Hepatic stellate cell (primary cell): Measurements from ENCODE around the gene SLCO2A1.

ENCODE experiments used
- DNase-seq: peaks from one replicate; pipeline ENCODE4 v3.0.0; 2011; ENCODE audit warnings: low spot score

Gene SLCO2A1

GRCh38 chr3:133896002-133896761, 133.5 kb downstream of the SLCO2A1 start:
- no peak for DNase-seq

DNA sequence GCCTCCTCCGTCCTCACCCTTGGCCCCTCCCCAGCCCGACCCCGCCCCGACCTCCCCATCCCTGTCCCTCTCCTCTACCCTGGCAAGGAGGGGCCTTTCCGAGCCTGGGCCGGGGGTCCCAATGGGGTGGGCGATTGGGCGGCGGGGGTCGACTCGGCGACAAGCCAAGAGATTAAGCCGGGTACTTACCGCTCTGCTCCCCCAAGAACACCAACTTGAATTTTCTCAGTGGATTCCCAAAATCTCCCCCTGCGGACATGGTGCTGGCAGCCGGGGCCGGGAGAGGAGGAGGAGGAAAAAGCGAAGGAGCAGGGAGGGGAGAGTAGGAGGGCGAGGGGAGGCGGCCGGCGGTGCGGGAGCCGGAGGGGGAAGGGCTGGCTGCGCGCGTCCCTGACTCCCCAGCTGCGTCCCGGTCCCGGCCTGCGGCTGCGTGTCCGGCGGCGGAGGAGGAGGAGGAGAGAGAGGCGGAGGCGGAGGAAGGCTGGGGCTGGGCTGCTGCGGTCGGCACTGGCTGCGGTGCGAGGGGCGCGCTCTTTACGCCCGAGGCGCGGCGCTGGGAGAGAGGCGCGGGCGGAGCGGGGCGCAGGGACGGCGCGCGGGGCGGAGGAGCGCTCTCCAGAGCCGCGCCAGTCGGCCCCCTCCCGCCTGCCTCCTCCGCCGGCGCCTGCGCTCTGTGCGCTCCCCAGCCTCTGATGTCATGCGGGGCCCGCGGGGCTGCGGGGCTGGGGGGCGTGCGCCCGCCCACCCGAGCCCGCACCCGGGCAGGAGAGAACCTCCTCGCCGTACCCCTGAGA, 134.3 kb downstream of the SLCO2A1 start, which contains the start of gene RAB6B:
TSS of gene RAB6B (minus strand) at position 675 of the 794 bp plus-strand sequence. CDS start at position 259, 416 bp downstream.
- peak; percentile 72 for DNase-seq

DNA sequence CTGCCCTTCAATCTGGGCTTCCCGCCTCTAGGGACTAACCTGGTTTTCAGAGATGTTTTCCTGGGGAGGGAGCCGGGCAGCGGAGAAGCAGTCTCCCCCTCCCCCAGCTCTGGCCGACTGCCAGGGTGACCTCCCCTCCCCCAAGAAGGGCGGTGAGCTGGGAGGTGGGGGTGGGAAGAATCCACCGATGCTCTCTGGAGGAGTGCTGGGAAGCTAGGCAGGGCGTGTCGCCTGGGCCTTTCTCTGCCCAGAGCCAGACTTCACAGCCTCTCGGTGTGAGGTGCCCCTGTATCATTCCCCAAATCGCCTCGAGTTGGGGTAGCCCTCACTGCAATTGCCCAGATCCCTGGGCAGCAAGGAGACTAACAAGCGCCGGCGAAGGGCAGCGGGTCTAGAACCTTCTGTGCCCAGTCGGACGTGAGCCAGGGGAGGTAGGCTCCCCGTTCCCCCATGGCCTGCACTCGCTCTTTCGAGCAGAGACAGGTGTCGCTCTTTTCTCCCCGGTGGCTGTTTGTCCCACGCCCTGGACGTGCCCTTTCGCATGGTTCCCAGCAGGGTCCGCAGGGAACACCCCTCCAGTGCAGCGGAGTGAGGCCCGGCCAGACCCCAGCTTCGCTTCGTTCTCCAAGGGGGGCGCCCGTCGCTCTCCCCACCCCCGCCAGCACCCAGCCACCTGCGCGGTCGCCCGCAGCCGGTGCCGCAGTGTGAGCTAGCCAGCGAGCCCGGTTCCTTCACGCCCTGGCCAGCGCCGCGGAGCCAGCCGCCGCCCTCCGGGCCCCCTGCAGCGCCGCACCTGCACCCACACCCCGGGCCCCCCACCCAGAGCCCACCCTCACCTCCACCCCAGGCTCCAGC, 135.1 kb downstream of the SLCO2A1 start:
- DNase-seq: no peak

GRCh38 chr3:133893683-133894352, 135.9 kb downstream of the SLCO2A1 start:
- no peak for DNase-seq

DNA sequence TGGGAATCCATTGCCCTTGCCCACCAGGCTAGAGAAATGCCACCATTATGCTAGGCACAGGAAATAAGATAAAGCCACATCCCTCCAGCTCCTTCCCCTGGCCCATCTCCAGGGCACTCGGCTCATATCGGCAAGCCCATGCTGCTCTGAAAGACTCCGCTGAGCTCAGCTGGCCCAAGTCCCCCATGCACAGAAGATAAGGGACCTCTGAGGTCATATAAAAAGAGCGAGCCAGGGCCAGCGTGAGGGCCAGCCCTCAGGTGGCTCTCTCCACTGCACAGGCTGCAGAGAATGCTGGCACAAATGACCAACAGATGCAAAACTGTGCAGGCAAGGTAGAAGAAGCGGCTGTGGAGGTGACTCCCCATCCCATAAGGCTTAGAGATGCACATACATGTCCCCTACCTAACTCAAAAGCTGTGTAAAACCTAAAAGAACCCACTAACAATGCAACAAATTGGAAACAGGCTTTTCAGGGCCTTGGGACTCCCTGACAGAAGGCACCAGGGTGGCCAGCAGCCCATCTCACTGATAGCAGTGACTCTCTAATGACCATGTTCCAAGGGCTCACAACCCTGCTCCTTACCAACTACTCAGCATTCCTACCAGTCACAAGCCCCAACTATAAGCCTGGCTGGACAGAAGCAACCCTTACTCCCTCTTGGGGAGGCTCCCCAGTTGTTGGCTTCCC, 137.0 kb downstream of the SLCO2A1 start:
- DNase-seq: no peak

DNA sequence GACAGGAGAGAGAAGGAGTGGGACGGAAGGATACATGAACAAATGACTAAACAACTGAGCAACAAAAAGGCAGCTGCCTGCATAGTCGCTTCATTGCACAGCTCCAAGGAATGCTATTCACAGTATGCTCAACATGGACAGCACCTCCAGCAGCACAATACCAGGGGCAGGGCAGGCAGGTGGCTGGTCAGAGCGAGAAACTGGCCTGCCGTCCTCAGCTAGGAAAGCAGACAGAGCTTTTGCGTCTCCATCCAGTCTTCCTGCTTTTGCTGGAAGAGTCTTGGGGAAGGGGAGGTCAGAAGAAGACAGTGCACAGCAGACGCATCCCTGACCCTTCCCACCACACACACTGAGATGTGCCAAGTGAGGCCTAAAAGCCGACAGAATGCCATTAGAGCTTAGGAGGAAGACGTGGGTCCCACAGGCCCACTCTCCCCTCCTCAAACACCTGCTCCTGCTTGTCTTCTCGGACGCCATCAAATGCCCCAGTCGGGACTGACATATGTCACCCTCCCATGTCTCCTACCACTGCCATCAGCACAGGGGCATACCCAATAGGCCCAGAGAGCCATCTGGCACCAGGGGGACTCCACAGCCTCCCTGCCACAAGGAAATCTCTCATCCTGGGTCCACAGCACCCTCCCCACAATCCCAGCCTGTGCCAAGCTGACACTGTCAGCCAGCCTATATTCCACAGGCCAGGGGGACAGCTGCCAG, 137.9 kb downstream of the SLCO2A1 start:
- DNase-seq: no peak

GRCh38 chr3:133890972-133891644, 138.6 kb downstream of the SLCO2A1 start:
- DNase-seq: no peak

DNA sequence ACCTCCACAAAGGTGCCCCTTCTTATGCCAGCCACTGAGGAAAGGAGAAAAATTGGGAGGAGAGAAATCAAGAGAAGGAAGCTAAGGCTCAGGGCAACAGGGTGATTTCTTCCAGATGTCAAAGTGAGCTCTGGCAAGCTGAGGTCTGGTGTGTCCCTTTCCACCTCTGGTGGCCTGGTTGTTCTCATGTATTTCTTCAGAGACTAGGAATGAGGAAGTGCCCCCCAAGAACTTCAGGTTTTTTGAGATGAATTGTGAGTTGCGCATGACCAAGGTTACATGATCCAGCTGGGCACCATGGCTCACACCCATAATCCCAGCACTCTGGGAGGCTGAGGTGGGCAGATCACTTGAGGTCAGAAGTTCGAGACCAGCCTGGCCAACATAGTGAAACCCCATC, 139.7 kb downstream of the SLCO2A1 start:
- no peak for DNase-seq

- DNase-seq: no peak
Observed at GRCh38 chr3:133888726-133889340, 140.9 kb downstream of the SLCO2A1 start.

DNA sequence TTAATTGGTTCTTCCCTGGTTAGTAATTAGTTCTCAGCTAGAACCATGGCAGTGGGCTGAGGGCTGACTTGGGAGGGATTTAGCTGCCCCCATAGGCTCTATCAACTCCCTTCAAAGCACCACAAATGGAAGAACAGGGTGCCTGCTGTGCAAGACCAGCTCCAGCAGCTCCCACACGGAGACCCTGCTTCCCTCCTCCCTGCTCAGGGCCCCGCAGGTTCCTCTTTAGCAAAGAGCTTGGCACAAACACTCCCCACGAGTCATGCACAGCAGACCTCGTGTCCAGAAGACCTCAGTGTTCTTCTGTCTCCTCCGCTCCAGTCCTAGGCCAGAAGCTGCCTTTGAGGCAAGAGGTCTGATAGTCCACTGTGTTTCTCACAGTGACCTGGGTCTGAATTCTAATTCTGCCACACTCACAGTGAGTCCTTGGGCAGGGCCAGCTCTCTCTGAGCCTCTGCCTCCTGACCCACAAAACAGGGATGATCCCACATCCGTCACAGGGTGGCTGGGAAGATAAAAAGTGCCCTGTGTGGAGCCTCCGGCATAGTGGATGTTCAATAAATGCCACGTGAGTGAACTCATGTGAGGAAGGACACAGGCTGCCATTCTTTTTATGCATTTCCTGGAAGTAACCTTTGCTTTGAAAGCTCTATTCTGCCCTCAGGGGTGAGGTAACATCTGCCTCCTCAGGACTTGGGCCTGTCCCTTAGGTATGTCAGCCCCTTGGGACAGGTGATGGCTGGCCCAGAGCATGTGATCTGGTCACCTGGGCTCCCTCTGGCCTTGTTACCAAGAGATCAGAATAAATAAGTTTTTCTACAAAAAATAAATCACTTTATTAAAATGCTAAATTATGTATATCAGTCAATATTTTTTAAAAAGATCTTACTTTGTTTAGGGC, 141.7 kb downstream of the SLCO2A1 start:
- no peak for DNase-seq

GRCh38 chr3:133887074-133887802, 142.5 kb downstream of the SLCO2A1 start:
- DNase-seq: no peak

- DNase-seq: no peak
Observed at GRCh38 chr3:133886031-133886722, 143.5 kb downstream of the SLCO2A1 start.

DNA sequence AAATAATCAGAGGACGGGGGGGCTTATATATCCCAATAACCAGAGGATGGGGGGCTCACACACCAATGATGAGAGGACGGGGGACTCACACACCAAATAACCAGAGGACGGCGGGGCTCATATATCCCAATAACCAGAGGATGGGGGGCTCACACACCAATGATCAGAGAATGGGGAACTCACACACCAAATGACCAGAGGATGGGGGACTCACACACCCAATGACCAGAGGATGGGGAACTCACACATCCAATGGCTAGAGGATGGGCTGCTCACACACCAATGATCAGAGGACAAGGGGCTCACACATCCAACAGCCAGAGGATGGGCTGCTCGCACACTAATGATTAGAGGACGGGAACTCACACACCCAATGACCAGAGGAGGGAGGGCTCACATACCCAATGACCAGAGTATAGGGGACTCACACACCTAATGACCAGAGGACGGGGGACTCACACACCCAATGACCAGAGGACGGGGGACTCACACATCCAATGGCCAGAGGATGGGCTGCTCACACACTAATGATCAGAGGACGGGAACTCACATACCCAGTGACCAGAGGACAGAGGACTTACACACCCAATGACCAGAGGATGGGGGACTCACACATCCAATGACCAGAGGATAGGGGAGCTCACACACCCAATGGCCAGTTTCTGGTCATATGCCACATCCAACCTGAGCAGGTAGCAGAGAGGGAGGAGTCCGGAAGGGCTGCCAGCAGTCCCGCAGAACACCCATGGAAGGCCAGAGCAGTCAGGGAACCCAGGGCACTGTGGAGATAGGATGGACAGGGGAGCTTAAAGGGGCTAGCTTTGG, 144.6 kb downstream of the SLCO2A1 start:
- no peak for DNase-seq

DNA sequence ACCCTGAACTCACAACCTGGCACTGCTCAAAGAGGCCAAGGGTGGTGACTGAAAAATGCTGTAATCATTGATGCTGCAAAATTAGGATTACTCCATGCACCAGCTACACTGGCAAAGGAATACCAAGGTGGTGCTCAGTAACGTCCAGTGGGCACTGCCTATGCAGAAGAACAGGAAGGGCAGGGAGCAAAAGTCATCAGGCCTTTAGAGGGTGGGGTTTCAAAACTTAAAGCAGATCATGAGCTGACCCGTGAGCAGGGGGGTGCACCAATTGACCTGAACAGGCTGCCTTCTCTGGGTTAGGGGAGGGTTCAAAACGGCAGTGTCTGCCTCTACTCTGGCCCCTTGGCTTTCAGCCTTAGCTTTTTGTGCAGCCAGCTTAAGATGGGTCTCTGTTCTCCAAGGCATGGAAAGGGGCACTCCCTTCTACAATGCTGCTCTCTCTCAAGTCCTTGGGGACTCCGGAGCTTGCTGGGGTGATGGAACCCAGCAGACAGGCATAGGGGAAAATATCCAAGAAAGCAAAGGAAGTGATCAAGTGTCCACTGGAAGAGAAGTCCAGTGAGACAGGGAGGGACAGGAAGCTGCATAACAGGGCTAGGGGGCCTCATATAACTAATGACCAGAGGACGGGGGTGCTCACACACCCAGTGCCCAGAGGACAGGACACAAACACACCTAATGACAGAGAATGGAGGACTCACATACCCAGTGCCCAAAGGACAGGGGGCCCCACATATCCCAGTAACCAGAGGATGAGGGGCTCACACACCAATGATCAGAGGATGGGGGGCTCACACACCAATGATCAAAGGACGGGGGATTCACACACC, 145.5 kb downstream of the SLCO2A1 start:
- no peak for DNase-seq

DNA sequence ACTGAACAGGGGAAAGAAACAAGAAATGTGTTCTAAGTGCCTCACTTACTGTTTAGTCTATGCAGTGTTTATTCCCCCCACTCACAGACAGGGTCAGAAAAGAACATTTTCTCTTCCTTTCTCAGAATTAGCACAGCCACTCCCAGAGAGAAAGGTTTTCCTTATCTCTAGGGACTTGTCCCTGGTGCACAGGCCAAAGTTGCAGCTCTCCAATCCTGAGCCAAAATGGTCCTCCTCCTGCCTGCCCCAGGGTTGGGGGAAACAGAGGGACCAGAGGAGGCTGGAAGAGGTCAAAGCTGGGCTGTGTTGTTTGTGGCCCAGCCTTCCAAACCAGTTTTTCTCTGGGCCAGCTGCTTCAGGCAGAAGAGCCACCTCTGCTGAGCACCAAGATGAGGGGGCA, 146.1 kb downstream of the SLCO2A1 start:
- DNase-seq: no peak
